Muscle of leg (tissue), 11 donors: ENCODE data around the gene PACSIN2. TPM values are rescaled to one million over a fixed set of nuclear protein-coding genes. Genes with fewer than 3 reads are reported as not detected.

Experiments used
- DNase-seq: peaks from one replicate; pipeline ENCODE4 v3.0.0; 2013
- H3K27ac ChIP-seq: one replicate; pipeline ENCODE4 v1.5.1; 2013; ENCODE audit warnings: mild to moderate bottlenecking, low read length, control low read depth
- H3K27me3 ChIP-seq: one replicate; pipeline ENCODE4 v1.6.1; 2013; ENCODE audit warnings: low read length; ENCODE audit not compliant: control insufficient read depth, insufficient read depth
- H3K36me3 ChIP-seq: one replicate; pipeline ENCODE4 v1.6.1; 2013; ENCODE audit warnings: low read length; ENCODE audit not compliant: control insufficient read depth, insufficient read depth
- H3K4me1 ChIP-seq: one replicate; pipeline ENCODE4 v1.6.1; 2013; ENCODE audit warnings: low read length; ENCODE audit not compliant: control insufficient read depth, insufficient read depth
- H3K4me3 ChIP-seq: one replicate; pipeline ENCODE4 v1.5.1; 2013; ENCODE audit warnings: low read length, control low read depth
- H3K9me3 ChIP-seq: replicated peaks from 2 replicates; pipeline ENCODE4 v1.6.1; 2013; ENCODE audit warnings: low read depth, low read length; ENCODE audit not compliant: control insufficient read depth
- WGBS: methylation state at CpG from one replicate; pipeline ENCODE4 v1.1.5; 2013; ENCODE audit warnings: missing lambda C conversion rate; ENCODE audit not compliant: insufficient coverage; 5-methylcytosine and 5-hydroxymethylcytosine counted together
- polyA plus RNA-seq, 8 donors: library from polyadenylated mRNA; unstranded; fragments of 120-200 nt; gene quantifications; one replicate each; pipeline versions ENCODE4 v1.2.1 to v1.2.3, GENCODE V29; 2013; ENCODE audit warnings: inconsistent platforms in 1 of 8, low replicate concordance in 1 of 8; ENCODE audit not compliant: insufficient read length in 8 of 8, insufficient read depth in 1 of 8
- total RNA-seq: library from RNA; stranded (reverse); fragments of 120-200 nt; gene quantifications from one replicate; pipeline ENCODE4 v1.2.4, GENCODE V29; 2013

The PACSIN2 gene
- total and polyA plus RNA-seq, 9 donors, result 23.1 to 38.6 (median 30.5) TPM

DNA sequence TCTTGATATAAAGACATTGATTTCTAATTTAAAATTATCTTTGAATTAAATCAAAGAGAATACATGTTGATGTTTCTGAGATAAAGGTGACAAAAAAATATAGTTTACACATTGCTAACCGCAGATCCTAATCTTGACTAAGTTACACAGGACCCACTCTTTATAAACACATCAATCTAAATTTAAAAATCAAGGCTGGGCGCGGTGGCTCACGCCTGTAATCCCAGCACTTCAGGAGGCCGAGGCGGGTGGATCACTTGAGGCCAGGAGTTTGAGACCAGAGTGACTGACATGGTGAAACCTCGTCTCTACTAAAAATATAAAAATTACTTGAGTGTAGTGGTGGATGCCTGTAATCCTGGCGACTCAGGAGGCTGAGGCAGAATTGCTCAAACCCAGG, 159.7 kb downstream of the PACSIN2 start:
- WGBS, result no CpG with 5 or more reads among the region's 8 CpGs
- H3K9me3 ChIP-seq, result peaks cover 3% of the 10 kb centered on the region
- H3K27ac ChIP-seq, result no peak overlapping the region
- no peak overlapping the region for H3K4me3 ChIP-seq
- H3K4me1 ChIP-seq, result peaks cover 17% of the 10 kb centered on the region
- H3K27me3 ChIP-seq, result no peaks in the 10 kb centered on the region
- DNase-seq, result no peak
- H3K36me3 ChIP-seq, result peaks cover 10% of the 10 kb centered on the region

DNA sequence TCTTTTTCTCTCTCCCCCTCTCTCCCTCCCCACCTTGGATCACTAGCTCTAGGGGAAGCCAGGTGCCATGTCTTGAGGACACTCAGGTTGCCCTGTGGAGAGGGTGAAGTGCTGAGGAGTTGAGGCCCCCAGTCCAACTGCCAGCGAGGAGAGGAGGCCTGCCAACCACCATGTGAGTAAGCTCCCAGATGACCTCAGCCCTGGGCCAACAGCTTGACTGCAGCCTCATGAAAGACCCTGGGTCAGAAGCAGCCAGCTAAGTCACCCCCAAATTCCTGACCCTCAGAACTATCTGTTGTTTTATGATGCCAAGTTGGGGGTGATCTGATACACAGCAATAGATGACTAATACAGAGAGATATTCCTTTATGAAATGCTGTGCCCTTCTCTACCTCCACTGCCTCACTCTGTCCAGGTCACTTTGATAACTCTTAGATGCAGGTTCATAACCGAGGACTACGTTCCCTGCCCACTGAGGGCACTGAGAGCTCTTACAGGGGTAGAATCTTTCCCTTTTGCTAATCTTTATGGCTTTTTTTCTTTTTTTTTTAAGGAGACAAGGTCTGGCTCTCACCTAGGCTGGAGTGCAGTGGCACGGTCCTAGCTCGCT, 165.9 kb downstream of the PACSIN2 start:
- DNase-seq, result no peak
- no peak overlapping the region for H3K4me3 ChIP-seq
- WGBS, result no CpG with 5 or more reads among the region's 5 CpGs
- no peaks in the 10 kb centered on the region for H3K27me3 ChIP-seq
- H3K9me3 ChIP-seq, result no peaks in the 10 kb centered on the region
- H3K27ac ChIP-seq, result no peak overlapping the region
- H3K4me1 ChIP-seq, result no peaks in the 10 kb centered on the region
- peaks cover 34% of the 10 kb centered on the region for H3K36me3 ChIP-seq

DNA sequence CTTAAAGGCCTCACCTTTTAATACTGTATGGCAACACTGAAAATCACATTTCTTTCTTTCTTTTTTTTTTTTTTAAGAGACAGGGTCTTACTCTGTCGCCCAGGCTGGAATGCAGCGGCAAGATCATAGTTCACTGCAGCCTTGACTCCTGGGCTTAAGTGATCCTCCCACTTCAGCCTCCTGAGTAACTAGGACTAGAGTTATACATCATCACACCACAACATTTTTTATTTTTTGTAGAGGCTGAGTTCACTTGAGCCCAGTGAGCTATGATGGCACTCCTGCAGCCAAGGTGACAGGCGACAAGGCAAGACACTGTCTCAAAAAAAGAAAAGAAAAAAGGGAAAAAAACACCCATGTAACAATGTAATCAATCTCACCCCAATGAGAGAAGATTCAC, 167.8 kb downstream of the PACSIN2 start:
- peaks cover 47% of the 10 kb centered on the region for H3K36me3 ChIP-seq
- H3K9me3 ChIP-seq, result no peaks in the 10 kb centered on the region
- no peak overlapping the region for H3K4me3 ChIP-seq
- DNase-seq, result no peak
- no CpG with 5 or more reads among the region's 3 CpGs for WGBS
- H3K27me3 ChIP-seq, result no peaks in the 10 kb centered on the region
- H3K27ac ChIP-seq, result no peak overlapping the region
- H3K4me1 ChIP-seq, result no peaks in the 10 kb centered on the region

DNA sequence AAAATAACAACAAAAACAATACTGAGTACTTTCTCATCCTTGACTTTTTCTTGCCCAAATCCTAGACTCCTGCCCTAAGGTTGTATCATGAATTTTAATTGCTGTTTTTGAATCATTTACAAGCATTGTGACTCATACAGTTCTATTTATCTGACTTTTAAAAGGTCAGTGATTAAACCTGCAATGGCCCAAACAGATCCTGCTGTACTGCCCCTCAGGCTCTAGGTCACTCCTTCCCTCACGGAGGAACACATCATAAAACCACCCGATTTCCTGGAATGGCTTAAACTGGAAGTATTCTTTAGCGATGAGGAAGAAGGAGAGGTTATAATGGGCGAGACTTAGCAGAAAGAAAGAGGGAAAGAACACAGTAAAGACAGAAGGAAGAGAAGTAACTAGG, 170.2 kb downstream of the PACSIN2 start:
- H3K27ac ChIP-seq, result no peak overlapping the region
- no peaks in the 10 kb centered on the region for H3K27me3 ChIP-seq
- DNase-seq, result no peak
- no peaks in the 10 kb centered on the region for H3K4me1 ChIP-seq
- no CpG with 5 or more reads among the region's 4 CpGs for WGBS
- H3K36me3 ChIP-seq, result peaks cover 59% of the 10 kb centered on the region
- H3K9me3 ChIP-seq, result no peaks in the 10 kb centered on the region
- no peak overlapping the region for H3K4me3 ChIP-seq

DNA sequence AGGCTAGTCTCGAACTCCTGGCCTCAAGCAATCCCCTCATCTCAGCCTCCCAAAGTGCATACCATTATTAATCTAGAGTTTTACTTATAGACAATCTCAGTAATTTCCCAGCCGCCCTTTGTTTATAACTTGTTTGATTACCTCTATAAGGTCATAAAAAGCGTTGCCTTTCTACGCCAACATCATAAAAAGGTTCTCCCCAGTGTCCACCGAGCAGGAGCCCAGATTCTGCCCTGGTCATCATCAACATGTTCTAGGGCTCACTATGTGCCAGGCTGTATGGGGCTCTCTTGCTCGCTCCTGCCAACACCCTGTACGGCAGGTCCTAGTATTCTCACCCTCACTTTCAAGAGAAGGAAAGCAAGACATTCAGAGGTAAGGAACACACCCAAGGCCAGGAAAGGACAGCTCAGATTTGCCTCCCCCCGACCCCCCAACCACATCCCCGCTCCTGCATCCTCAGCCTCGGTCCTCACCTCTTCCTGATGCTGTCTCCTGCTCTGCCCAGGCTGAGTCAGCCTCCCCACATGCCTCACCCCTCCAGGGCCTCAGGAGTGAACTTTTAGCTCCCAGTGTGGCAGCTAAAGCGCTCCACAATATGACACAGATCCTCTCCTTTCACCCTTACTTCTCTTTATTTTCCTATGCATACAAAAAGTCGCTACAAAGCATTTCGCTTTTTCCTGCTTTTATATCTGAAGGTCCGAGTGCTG, 172.1 kb downstream of the PACSIN2 start:
- Histone ChIP-seq H3K9me3 (no peaks in the 10 kb centered on the region), H3K4me3 (no peak overlapping the region), H3K27ac (no peak overlapping the region), H3K27me3 (no peaks in the 10 kb centered on the region), H3K4me1 (no peaks in the 10 kb centered on the region), H3K36me3 (peaks cover 60% of the 10 kb centered on the region)
- no peak for DNase-seq
- 89% methylated on average over 13 of the region's 14 CpGs for WGBS

DNA sequence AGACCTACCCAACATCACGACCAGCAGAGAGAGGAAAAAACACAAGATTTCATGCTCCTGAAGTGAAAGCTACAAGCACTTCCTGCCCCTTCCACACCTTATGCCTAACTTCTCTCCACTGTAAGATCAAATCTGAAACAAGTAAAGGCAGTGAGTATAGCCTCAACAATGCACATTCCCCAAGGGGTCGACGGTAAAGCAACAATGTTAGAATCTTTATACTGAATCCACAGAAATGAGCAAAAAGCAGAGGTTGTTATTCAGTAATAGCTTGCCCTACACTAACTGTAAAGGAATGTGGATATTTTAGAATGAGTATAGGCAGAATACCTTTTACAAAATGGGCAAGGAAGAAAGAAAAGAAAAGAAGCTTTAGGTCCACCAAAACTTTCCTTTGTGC, 173.5 kb downstream of the PACSIN2 start:
- 60% methylated on average over 1 of the region's 3 CpGs for WGBS
- peaks cover 68% of the 10 kb centered on the region for H3K36me3 ChIP-seq
- H3K4me1 ChIP-seq, result no peaks in the 10 kb centered on the region
- no peak overlapping the region for H3K4me3 ChIP-seq
- H3K27ac ChIP-seq, result no peak overlapping the region
- no peaks in the 10 kb centered on the region for H3K27me3 ChIP-seq
- H3K9me3 ChIP-seq, result no peaks in the 10 kb centered on the region
- no peak for DNase-seq

DNA sequence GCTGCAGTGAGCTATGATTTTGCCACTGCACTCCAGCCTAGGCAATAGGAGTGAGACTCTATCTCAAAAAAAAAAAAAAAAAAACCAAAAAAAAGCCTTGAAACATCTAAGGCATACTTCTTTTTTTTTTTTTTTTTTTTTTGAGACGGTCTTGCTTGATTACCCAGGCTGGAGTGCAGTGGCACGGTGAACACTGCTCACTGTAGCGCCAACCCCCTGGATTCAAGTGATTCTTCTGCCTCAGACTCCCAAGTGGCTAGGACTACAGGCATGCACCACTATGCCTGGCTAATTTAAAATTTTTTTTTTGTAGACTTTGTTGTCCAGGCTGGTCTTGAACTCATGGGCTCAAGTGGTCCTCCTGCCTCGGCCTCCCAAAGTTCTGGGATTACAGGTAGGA, 177.4 kb downstream of the PACSIN2 start:
- WGBS, result 100% methylated on average over 2 of the region's 4 CpGs
- peaks cover 53% of the 10 kb centered on the region for H3K36me3 ChIP-seq
- H3K4me1 ChIP-seq, result no peaks in the 10 kb centered on the region
- H3K4me3 ChIP-seq, result no peak overlapping the region
- H3K27me3 ChIP-seq, result no peaks in the 10 kb centered on the region
- no peak overlapping the region for H3K27ac ChIP-seq
- H3K9me3 ChIP-seq, result no peaks in the 10 kb centered on the region
- DNase-seq, result no peak

DNA sequence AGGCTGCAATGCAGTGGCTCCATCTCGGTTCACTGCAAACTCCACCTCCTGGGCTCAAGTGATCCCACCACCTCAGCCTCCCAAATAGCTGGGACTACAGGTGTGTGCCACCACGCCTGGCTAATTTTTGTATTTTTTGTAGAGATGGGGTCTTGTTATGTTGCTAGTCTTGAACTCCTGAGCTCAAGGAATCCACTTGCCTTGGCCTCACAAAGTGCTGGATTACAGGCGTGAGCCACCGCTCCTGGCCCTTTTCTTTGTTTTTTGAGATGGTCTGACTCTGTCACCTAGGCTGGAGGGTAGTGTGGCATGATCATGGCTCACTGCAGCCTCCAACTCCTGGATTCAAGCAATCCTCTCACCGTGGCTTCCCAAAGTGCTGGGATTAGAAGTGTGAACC, 178.9 kb downstream of the PACSIN2 start:
- no peaks in the 10 kb centered on the region for H3K4me1 ChIP-seq
- no CpG with 5 or more reads among the region's 5 CpGs for WGBS
- no peaks in the 10 kb centered on the region for H3K27me3 ChIP-seq
- no peak overlapping the region for H3K27ac ChIP-seq
- H3K36me3 ChIP-seq, result peaks cover 58% of the 10 kb centered on the region
- DNase-seq, result no peak
- H3K9me3 ChIP-seq, result no peaks in the 10 kb centered on the region
- H3K4me3 ChIP-seq, result no peak overlapping the region

DNA sequence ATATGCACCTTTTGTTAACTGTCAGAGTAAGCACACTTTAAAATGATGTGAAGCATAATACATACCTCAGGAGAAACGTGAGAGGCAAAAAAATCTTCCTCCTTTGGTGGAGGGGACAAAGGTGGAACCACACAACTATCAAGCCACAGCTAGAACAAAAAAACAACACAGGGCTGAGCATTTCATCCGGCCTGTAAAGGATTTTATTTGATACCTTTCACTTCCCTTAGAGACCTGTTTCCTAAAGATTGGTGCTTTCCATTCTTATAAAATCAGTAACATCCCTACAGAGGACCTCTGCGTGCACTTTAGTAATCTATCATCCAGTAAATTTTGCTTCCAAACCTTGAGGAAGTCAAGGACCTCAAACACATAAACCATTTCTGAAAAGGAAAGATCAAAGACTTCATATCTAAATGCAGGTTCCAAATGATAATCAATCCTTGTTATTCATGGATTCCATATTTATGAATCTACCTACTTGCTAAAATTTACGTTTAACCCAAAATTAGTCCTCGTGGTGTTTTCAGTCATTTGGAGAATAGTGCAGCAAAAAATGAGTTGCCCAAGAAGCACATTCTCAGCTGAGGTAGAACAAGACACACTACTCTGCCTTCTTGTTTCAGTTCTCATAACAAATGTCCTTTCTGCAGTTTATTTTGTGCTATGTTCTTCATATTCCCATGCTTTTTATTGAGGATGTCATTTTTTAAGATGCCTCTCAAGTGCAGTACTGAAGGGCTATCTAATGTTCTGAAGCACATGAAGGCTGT, 180.6 kb downstream of the PACSIN2 start:
- Histone ChIP-seq H3K9me3 (no peaks in the 10 kb centered on the region), H3K27me3 (no peaks in the 10 kb centered on the region), H3K4me1 (no peaks in the 10 kb centered on the region), H3K27ac (no peak overlapping the region), H3K36me3 (peaks cover 55% of the 10 kb centered on the region), H3K4me3 (no peak overlapping the region)
- 87% methylated on average over 3 of the region's 5 CpGs for WGBS
- no peak for DNase-seq

DNA sequence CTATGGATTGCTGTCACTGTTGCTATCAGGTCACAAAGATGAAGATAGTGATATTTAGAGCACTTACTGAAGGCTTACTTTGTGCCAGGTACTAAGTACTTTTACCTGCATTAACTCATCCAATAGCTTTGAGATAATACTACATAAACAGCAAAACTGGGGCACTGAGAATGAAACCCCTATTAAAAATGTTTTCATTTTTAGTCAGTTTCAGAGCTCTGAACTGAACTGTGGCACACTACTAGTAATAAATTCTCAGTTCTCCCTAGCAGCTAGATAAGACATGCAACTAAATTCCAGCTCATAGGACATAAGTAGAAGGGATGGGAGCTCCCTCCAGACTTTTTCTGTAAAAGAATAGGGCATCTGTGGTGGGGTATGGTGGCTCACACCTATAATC, 181.8 kb downstream of the PACSIN2 start:
- Histone ChIP-seq H3K27ac (no peak overlapping the region), H3K9me3 (no peaks in the 10 kb centered on the region), H3K27me3 (no peaks in the 10 kb centered on the region), H3K4me1 (no peaks in the 10 kb centered on the region), H3K36me3 (peaks cover 59% of the 10 kb centered on the region), H3K4me3 (no peak overlapping the region)
- DNase-seq, result no peak
